HG03520 (cell line): ENCODE data around the gene NPAS1.

ENCODE experiments used
- ATAC-seq: cut with Tn5 transposase; IDR thresholded peaks from one replicate; pipeline ENCODE4 v1.9.1; 2021; ENCODE audit warnings: mild to moderate bottlenecking, moderate library complexity; ENCODE audit not compliant: unreplicated experiment

The NPAS1 gene

GRCh38 chr19:47019431-47020041 lies at the start of gene NPAS1:
Gene NPAS1, plus strand, starts transcription at chr19:47019837. Its CDS starts 1,211 bp downstream, at chr19:47021048.
- no peak for ATAC-seq

DNA sequence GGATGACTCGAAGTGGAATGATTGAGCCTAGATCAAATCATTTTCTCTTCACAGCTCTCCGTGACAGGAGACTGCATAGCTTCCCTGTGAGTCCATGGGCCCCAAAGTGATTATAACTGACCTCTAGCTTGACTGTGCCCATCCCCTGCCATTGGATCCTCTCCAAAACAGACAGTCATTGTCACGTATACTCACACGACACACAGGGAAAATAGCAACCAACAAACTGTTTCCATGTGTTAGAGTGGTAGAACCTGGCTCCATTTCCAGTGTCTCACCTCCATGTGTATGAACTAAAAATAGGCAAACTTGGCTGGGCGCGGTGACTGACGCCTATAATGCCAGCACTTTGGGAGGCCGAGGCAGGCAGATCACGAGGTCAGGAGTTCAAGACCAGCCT lies 48.8 kb upstream of the NPAS1 start:
- no peak for ATAC-seq

DNA sequence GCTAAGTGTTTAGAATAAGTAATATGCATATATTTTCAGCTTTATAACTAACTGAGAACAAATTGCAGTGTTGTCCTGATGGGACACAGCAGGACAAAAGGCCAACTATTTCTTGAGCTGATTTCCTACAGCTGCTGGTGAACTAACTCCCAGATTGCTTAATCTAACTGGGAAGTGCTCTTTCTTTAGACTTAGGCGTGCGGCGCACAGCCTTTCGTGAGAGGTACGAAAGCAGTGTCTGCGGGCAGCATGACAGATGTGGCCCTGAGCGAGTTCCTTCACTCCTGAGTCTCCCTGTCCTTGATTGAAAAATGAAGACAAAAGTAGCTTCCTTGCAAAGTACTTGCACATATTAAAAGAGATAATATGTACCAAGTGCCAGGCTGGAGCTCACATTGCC lies 47.3 kb upstream of the NPAS1 start:
- no peak for ATAC-seq

DNA sequence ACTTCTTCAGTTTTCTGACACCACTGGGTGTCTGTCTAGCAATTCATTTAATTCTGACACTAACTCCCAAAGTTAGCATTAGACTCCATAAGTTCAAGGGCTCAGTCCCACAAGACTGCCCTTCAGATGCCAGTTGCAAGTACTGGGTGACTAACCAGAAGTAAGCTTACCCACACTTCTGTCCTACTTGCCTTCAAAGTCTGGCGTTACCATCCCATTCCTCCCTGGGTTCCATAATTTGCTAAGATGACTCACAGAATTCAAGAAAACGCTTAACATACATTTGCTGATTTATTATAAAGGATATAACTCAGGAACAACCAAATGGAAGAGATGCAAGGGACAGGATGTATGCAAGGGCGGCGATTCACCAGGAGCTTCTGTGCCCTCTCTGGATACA lies 45.5 kb upstream of the NPAS1 start:
- no peak for ATAC-seq

DNA sequence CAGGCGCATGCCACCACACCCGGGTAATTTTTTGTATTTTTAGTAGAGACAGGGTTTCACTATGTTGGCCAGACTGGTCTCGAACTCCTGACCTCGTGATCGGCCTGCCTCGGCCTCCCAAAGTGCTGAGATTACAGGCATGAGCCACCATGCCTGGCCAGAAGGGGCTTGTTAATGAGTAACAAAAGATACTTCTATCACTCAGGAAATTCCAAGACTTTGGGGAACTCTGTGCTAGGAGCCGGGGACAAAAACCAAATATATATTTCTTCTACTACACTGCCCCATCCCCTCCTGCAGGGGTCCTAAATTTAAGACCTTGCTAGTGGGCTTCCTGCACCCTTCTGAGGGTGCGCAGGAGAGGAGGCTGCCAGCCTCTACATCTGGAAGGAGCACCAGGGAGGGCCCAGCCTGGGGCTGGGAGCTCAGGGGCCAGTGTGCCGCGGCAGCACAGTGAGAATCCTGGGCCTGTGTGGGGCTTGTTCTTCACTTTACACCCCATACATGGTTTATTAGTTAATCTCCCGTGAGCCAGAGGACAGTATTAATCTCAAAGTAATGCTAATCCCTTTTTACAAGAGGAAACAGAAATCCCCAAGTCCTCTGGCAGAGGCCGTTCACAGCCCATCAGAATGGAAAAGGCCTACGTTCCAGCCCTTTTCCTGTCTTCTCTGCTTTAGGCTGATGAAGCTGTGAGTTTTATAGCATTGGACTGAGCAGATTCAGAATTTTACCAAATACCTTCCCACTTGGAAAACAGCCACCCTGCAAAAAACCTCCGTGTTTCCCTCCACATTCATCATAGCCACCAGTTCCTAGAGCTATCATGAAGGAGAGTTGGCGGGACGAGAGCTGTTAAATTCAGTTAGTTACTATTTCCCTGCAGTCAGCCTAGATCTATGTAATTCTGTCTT lies 44.4 kb upstream of the NPAS1 start:
- no peak for ATAC-seq

- ATAC-seq, result no peak
These were observed 43.5 kb upstream of the NPAS1 start for GRCh38 chr19:46975925-46976782.

GRCh38 chr19:46976845-46977320 lies 42.8 kb upstream of the NPAS1 start:
- ATAC-seq, result no peak

DNA sequence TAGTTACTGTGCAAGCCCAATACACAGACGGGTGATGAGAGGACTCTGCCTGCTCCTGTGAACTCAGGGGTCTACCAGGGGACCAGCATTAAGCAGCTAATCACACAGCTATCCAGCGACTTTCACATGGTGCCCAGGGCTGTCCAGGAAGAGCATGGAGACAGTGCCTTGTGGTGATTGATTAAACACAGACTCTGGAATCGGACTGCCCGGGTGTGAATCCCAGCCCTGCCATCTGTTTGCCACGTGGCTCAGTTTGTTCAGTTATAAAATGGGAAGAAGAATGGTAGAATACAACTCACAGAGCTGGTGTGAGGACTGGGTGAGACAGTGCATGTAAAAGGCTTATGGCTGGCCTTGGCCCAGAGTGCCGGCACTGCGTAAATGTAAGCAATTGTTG lies 42.1 kb upstream of the NPAS1 start:
- no peak for ATAC-seq

- ATAC-seq, result no peak
These were observed 41.3 kb upstream of the NPAS1 start for GRCh38 chr19:46978171-46978869.

DNA sequence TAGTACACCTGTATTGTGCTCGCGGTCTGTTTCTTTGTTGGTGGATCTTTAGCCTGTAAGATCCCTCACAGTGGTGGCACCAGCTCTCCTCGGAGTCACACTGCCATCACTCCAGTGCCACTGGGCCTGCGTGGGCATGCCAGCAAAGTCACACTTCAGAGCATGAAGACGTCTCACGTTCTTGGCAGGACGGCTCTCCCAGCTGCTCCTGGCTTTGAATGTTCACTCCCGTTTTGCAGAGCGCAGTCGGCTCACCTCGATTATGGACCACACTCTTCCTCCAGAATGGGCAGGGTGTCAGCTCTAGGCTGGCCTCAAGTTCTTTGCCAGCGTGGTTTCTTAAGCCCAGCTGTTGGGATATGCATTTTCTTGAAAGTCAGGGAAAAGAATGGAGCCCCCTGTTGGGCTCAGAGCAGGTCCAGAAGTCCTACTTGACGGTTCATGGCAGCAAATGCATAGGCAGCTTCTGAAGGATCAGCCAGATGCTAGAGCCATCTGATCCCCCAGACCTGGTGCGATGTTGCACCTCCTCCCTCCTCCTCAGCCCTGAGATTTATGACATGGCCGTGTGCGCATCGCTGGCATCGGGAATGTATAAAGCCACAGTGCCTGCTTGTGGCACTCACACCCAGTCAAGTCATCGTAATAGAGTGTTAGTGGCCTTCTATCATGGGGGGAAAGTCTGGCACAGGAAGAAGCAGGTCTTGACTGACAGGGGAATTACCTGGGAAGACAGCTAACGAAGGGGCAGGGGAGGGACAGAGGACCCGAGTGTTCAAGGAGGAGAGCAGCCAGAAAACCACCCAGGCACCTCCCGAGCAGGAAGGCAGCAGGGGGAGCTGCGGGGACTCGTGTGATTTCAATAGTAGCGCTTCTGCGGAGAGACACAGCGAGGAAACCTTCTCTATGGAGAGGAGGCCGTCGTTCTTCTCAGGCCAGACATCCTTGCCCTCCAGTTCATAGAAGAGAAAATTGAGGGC lies 40.2 kb upstream of the NPAS1 start:
- ATAC-seq, result no peak

- no peak for ATAC-seq
These were observed 38.9 kb upstream of the NPAS1 start for GRCh38 chr19:46980761-46981160.

DNA sequence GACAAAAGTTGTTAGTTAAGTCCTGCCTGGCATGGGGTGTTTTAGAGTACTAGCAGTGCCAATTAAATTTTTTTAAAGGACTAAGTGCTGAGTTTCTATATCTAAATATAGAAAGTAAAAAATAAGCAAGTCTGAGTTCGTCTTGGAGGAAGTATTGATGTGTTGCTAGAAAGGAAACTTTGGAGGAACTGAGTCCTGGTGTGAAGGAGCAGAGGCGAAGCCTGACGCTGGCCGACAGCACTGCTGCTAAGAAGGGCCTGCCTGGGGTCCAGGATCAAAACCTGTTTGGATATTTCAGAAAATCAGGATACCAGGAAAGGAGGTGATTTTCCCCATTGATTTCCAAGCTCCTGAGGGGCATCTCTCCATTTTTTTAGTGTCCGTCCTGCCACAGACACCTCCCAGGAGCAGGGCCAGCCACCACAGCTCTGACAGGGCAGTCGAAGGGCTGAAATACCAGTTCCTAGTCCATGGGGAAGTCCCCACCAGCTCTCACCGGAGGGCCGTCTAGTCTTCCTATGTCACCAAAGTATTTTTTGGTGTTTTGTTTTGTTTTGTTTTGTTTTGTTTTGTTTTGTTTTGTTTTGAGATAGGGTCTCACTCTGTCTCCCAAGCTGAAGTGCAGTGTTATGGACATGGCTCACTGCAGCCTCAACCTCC lies 38.2 kb upstream of the NPAS1 start:
- no peak for ATAC-seq

GRCh38 chr19:46983097-46983496 lies 36.5 kb upstream of the NPAS1 start:
- ATAC-seq, result no peak

GRCh38 chr19:46984077-46985010 lies 35.3 kb upstream of the NPAS1 start:
- ATAC-seq, result no peak

DNA sequence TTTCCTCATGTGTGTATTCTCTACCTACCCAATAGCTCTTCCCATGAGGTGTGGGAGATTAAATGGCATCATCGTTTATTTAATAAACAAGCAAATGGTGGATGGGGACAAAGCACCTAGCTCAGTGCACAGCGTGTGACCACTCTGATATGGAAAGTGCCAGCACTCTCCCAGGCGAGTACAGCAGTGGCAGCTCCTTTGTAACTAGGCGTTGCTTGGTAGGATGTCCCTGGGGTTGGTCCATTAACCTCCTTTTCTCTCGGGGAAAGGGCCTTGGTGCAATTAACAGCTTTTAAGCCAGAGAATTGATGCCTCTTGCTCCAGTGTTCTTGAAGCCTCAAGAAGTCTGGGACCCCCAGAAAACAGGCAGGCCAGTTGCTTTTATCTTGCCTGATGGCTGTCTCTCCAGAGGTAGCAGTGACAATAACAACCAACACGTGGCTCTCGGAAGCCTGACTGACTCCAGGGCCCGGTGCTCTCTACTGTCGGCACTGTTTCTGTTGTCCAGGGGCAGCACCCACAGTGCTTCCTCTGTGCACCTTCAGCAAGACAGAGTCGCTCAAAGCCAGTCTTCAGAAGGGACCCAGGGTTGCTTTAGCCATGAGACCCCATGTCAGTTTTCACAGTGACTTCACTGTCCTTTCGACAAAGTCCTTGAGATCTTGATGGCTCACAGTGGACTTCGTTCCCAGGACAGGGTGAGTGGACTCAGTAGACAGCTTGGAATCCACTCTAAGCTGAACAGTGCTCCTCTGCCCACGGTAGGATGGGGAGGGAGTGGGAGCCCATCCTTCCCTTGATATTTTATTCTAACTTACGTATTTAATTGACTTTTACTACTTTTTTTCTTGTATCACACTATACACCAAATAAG lies 33.9 kb upstream of the NPAS1 start:
- ATAC-seq, result no peak

- ATAC-seq, result no peak
These were observed 30.9 kb upstream of the NPAS1 start for GRCh38 chr19:46988614-46989230.
